ACHN (cell line): ENCODE measurements around the gene SHISA2.

Experiments used
- DNase-seq: peaks from one replicate; pipeline ENCODE4 v3.0.0-alpha.2; 2015
- in situ Hi-C: cut with HindIII; loops from 2 replicates; pipeline ENCODE4 v1.10.0; 2017; ENCODE audit warnings: low sequenced_read_pairs, low pct_ligation_motif_present, low pct_unique_long_range_greater_than_20kb

Gene SHISA2

DNA sequence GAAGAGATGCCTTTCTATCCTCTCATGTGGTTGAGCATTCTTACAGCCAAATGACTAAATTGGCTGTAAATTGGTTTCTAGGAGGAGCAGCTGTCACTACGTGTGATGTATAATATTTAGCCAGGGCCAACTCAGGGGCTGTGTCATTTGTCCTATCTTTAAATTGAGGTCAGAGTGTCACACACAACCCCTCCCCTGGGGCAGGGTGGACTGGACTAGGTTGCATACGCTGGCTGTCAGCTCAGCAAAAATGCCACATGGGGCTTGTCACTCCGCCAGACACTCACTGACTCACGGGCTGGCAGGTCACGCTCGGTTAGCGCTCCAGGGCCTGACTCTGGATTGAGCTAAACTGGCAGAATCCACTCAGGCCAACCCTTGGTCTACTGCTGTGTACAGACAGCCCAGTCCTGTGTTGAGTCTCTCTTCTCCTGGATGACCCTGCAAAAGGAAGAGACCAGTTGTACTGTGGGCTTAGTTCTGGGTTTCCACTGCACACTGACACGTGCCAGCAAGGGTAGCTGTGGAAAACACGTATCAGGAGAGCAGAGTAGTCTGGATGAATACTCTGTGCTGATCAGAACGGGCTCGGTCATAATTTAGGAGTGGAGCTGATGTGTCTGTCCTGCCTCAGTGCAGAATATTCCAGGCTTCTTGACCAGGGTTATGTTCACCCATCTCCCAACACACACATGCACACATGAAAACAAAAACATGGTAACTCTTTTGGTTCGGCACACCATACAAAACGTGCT lies 29.1 kb downstream of the SHISA2 start:
- in situ Hi-C loops, result no loop called here
- DNase-seq, result peak; percentile 92

DNA sequence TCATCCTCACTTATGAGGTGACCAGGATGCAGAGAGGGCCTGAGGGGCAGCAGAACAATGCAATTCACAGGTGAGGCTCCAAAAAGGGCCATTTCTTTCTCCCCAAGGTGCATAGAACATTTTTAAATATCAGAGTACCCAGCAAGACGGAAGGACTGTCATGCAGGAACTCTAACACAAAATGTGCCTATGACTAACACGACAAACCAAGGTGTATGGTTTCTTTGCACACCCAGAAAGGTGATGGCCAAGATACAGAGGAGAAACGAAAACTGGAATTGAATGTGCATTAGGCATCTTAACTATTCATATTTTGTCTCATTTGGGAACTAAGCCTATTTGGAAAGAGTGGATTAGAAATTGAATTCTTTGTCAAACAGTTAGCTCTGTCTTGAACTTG lies 29.9 kb downstream of the SHISA2 start:
- in situ Hi-C loops, result no loop called here
- DNase-seq, result no peak

DNA sequence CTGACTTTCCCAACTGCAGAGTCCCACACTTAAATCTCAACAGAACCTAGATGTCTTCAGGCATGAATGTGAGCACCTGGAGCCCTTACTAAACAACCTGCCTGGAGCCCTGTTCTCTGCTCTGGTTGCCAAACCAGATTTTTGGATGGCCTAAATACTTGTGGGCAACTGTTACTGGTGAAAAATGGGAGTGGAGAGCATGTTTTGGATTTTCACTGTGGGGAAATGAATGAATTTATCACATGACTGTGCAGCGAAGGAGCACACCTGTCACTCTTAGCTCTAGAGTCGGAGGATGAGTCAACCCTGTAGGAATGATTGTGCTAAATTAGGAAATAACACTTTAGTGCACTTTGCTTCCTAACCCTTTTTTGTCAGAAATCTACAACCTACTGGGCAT lies 30.3 kb downstream of the SHISA2 start:
- DNase-seq, result peak; percentile 29
- in situ Hi-C loops, result no loop called here

DNA sequence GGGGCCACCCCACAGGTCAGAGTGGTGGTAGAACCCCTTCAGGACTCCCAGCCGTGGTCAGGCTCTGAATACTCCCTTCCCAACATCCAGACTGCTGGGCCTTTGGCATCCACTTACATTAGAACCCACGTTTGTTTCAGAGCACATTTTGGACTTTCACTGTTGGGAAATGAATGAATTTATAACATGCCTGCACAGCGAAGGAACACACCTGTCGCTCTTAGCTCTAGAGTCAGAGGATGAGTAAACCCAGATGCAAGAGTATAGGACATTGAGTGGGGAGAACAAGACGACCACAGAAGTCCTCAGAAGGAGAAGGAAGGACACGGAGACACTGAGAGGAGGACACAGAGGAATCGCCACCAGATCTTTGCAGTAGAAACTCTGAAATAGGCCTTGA lies 30.9 kb downstream of the SHISA2 start:
- no peak for DNase-seq

DNA sequence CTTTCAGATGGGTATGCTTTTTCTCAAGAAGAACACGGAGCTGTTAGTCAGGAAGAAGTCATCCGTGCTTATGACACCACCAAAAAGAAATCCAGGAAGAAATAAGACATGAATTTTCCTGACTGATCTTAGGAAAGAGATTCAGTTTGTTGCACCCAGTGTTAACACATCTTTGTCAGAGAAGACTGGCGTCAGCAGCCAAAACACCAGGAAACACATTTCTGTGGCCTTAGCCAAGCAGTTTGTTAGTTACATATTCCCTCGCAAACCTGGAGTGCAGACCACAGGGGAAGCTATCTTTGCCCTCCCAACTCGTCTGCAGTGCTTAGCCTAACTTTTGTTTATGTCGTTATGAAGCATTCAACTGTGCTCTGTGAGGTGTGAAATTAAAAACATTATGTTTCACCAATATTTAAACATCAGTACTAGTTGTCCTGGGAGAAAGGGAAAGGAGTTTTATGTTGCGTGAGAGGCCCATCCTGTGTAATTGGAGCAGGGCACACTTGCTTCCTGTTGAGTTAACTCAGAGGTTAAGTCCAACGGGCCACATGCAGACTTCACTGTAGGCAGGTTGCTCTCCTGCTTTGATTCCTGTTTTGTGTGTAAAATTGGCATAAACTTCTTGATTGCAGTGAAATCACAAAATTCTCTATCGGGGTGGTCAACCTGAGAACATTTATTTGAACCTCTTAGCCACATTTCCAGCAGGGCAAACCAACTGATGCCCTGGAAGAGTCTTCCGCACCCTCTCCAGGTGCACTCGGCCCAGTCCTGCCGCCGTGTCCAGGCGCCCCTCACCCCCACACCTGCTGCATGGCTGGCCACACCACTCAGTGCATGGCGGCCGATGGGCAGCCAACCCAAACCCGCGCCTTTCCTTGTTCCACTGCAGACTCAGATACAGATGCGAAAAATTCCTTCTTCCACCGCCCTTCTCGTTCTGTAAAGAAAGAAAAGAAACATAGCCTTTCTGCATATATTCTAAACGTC lies 31.6 kb downstream of the SHISA2 start:
- DNase-seq, result peak; percentile 97
- in situ Hi-C loops, result no loop called here

More for the DNA sequence above, 30.9 kb downstream of the SHISA2 start:
- in situ Hi-C loops, result no loop called here

DNA sequence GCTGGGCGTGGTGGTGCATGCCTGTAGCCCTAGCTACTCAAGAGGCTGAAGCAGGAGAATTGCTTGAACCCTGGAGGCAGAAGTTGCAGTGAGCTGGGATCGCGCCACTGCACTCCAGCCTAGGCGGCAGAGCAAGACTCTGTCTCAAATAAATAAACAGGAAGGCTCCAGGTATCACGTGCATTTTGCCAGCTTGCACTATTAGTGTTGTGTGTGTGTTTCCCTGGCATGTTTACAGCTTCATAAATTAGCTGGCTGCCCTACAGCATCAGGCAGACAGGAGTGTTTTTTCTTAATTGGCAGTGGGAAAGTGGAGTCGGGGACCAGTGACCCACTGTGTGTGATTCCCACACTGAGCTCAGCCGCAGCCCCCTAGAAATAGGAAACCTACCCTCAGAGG lies 32.6 kb downstream of the SHISA2 start:
- DNase-seq, result no peak
- in situ Hi-C loops, result no loop called here

DNA sequence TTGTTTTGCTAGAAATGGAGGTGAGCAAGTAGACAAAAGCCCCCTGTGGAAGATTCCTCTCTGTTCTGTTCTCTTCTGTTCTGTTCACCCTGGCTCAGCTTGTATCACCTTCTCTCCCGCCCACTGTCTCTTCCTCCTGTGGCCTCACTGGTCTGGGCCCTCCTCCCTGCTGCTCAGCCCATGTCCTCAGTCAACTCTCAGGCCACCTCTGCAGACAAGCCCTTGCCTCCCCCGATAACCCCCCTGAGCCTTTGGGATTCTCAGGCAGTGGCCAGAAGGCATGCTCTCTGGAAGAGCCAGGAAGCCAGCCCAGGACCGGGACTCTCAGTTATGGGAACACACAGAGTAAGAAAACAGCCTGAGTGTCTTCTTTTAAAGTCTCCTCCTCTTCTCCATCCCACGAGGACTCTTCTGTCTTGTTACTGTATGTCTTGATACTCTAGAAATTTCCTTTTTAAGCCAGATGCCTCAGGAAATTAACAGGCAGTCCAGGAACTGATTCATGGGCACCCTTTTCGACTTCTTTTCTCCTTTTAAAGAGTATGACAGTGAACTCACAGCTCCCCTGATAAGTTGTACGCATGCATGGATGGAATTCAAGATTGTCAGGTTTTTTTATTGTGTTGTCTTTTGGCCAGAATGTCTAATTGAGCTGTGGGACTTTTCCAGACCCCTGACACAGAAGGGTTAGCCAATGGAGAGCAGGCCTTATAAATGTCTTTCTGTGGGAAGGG lies 33.7 kb downstream of the SHISA2 start:
- in situ Hi-C loops, result no loop called here

DNA sequence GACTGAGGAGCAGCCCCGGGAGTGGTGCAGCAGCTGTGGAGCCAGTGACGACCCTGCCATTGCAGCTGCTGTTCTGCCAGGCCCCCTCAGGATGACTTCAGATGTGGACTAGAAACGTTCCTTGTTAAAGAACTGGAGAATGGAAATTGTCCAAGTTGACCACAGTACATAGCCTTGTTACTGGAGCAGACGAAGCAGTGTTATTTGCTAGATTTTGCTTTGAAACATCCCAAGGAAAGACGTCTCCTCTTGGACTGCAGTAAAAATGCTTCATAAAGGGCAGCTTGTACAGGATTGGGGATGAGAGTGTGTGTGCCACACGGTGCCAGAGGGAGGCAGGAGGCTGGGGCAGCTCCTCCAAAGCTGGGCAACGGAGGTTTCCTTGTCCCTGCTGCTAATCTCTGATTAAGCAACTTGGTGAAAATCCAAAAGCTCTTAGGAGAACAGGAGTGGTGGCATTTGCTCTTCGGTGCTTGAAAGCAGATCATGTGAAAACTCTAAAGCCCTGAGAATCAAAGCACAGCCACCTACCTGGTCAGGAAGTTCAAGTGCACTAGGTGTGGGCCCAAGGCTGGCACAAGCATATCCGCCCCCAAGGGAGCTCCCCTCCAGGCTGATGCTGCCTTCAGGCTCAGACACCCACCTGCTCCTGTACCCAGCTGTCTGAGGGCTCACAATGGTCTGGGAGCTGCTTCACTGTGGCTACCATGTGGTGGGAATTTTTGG lies 34.5 kb downstream of the SHISA2 start:
- in situ Hi-C loops, result no loop called here

More for the DNA sequence above, 33.7 kb downstream of the SHISA2 start:
- DNase-seq, result no peak

DNA sequence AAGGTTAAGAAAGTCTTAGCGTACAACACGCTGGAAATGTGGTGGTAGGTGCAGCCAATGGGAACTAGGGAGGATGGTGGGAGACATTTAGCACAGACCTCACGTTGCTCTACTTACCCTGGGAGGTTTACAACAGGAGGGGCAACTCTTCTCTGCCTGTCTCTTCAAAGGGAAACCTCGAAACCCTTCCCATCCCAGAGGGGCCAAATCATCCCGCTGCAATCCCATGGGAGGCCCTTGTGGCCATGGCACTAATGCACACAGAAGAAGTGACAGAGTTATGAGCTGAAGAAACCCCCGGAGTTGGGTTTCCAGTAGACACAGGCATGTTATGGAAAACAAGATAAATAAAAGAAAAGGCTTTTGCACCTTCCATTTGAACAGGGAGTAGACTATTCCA lies 35.6 kb downstream of the SHISA2 start:
- DNase-seq, result no peak
- in situ Hi-C loops, result no loop called here

More for the DNA sequence above, 34.5 kb downstream of the SHISA2 start:
- DNase-seq, result no peak

DNA sequence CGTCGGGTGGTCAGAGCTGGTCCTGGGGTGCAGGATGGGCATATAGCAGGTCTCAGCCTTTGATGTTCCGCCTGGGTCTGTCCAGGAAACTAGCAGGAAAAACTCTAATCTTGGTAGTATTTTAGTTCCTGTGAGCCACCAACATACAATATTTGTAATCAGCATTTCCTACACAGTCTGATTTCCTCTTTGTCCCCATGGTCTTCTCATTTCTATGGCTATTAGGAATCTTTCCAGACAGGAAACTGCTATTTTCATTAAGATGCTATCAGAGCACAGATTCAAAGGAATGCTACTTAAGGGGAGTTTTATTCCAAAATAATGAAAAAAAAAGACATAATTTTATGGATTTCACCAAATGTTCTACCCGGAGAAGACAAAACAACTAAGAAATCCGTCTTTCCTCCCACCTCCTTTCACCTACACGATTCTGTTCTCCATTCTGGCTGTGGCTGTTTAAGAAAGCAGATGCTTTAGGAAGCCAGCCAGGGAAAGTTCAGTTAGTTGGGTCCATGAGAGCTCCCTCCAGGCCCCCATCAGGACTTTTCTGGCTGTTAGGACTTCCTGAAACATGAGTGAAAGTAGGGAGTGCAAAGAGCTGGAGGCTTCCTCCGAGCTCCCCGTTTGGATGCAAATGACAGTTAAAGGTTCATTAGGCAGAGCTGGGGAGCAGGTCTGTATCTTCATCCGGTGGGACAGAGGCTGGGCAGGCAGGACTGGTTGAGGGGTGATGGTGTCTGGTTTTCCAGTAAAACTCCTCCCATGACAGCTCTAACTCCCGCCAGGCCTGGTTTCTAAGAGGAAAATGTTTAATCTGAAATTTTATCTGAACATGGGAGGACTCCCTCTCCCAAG lies 36.3 kb downstream of the SHISA2 start:
- DNase-seq, result no peak
- in situ Hi-C loops, result no loop called here

DNA sequence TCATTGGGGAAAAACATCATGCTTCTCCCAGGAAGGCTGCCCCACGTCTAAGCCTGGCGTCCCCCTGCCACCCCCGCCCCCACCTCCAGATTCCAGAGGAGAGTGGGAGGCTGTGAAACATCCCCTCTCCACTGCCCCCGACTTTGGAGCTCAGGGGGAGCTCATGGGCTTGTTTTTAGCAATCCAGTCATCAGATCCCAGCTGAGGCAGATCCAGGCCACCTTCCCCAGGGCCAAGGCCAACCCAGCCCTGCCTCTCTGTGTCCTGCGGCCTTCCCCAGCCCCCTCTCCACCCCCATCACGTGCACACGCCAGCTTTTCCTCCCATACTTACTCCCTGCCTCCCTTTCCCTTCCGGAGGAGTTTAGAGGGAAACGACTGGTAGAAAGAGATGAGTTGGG lies 38.8 kb downstream of the SHISA2 start:
- DNase-seq, result no peak
- in situ Hi-C loops, result no loop called here

DNA sequence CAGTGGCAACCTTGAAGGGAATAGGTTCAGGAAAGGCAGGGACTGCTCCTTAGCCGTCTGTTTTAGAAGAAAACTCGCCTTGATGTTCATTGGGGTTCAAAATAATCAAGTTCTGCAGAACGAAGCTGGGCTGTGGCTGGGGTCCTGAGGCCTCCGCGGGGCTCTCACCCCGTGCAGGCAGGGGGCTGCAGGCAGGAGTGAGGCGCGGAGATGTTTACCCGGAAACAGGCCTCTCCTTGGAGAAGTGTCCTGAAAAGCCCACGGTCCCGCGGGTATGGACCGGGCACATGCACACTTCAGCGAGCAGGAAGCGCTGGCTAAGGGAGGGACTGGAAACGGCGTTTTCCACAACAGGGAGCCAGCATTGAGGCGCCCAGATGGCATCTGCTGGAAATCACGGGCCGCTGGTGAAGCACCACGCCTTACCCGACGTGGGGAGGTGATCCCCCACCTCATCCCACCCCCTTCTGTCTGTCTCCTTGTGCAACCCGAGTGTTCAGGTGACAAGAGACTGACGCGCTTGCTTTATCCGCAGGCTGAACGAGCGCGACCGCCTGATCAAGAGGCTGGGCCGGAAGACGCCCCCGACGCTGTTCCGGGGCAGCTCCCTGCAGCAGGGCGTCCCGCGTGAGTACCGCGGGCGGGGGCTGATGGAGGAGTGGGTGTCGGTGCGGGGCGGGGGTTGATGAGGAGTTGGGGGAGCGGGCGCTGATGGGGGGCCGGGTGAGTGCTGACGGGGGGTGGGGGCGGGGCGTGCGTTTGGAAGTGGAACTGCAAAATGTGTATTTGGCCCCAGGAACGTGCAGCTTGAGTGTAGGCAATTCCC lies 39.6 kb downstream of the SHISA2 start:
- no peak for DNase-seq
- in situ Hi-C loops, result no loop called here

DNA sequence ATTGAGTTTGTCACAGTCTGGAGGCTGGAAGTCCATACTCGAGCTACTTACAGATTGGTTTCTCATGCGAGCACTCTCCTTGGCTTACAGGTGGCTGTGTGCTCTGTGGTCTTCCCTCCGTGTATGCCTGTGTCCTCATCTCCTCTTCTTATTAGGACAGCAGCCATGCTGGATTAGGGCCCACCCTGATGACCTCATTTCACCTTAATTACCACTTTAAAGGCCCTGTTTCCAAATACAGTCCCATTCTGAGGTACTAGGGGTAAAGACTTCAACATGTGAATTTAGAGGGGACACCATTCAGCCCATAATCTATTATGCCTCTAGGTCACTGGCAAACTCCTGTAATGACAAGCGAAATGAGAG lies 40.6 kb downstream of the SHISA2 start:
- no peak for DNase-seq

DNA sequence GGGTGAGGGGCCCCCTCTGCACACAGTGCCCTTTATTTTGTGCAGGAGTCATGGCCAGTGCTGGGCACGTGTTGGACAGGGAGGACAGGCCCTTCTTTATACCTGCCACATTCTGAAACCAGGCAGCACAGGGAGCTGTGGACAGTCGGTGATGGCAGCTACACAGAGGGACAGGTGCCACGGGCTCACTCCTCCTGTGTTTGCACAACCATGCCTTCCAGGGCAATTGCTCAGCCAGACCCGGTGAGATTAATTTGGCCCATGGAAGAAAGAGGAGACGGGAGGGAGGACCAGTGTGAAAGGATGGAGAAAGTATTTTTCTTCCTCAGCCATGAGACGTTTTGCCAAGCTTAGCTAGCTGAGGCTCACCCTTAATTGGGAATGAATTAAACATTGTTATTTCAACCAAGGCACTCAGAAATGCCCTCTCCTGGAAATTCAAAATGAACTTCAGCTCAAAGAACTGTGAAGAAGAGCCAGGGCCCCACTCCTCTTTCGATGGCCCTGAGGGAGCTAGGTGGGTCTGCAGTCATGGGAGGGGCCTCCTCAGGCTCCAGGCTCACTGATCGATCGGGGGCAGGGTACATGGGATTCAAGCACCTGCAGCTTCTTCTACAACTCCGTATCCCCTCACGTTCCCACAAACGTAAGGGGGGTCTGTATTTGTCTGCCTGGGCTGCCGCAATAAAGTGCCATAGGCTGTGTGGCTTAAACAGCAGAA lies 41.2 kb downstream of the SHISA2 start:
- DNase-seq, result no peak
- in situ Hi-C loops, result no loop called here

More for the DNA sequence above, 40.6 kb downstream of the SHISA2 start:
- in situ Hi-C loops, result no loop called here

DNA sequence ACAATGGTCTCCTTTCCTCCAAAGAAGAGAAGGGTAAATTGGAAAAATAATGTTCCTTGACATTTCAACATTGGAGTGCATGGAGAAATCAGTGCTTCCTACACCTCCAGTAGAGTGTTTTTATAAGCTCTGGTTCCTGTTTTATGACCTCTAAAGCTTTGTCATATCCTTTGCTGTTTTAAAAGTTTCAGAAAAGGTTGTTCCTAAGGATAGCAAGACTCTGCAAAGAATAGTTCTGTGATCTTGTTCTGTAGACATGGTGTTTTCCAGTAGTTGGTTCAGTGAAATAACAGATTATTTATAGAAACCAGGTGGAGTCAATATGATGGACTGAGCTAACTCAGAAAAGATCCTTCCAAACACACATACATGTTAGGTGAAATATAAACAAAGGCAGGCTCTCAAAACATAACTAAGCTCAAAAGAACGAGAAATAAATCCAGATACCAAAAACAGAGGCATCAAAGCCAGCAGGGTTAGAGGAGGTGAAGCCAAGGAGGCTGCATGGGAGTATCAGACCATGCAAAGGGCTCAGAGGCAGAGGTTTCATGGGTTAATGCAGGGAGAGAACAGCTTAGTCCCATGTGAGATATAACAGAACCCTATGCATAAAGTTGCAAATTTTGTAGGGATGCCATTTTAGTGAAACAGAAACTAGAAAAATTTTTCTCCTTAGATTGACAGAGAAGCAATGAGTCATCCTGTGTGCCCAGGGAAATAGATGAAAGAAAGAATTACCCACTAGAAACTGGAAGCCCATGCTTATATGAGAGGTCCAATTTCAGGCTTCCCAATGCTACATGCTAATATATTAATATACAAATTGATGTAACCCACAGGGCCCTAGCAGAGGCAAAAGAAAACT lies 44.3 kb downstream of the SHISA2 start:
- in situ Hi-C loops, result no loop called here
- DNase-seq, result peak; percentile 17
